GM19238 (cell line): Measurements from ENCODE around the gene FAM163A.
"Not testable (repeated sequence)": the region's sequence is repeated elsewhere in the genome, so short reads cannot be mapped to it uniquely, and the experiment has no call there.

Experiments used
- DNase-seq: peaks from one replicate; pipeline ENCODE4 v3.0.0; 2011; ENCODE audit warnings: low spot score; ENCODE audit not compliant: insufficient read length

Gene FAM163A

GRCh38 chr1:179788259-179788658 is 45.2 kb downstream of the FAM163A start:
- no peak for DNase-seq

- no peak for DNase-seq
Measured at GRCh38 chr1:179793281-179793680, 50.2 kb downstream of the FAM163A start.

- DNase-seq, result no peak
Measured at GRCh38 chr1:179794146-179794545, 51.1 kb downstream of the FAM163A start.

- no peak for DNase-seq
Measured at GRCh38 chr1:179794669-179795068, 51.6 kb downstream of the FAM163A start.

GRCh38 chr1:179798213-179798863 is 55.2 kb downstream of the FAM163A start:
- DNase-seq, result no peak

GRCh38 chr1:179798864-179799516 is 55.9 kb downstream of the FAM163A start:
- DNase-seq, result no peak

- no peak for DNase-seq
Measured at GRCh38 chr1:179800481-179800880, 57.4 kb downstream of the FAM163A start.

- no peak for DNase-seq
Measured at GRCh38 chr1:179803104-179803503, 60.0 kb downstream of the FAM163A start.

GRCh38 chr1:179803918-179804317 is 60.8 kb downstream of the FAM163A start:
- no peak for DNase-seq

GRCh38 chr1:179804417-179804816 is 61.3 kb downstream of the FAM163A start:
- DNase-seq, result not testable (repeated sequence)

- no peak for DNase-seq
Measured at GRCh38 chr1:179805291-179806195, 62.5 kb downstream of the FAM163A start.

- DNase-seq, result no peak
Measured at GRCh38 chr1:179806333-179806732, 63.2 kb downstream of the FAM163A start.

- DNase-seq, result no peak
Measured at GRCh38 chr1:179807291-179807690, 64.2 kb downstream of the FAM163A start.

GRCh38 chr1:179807691-179808485 is 64.8 kb downstream of the FAM163A start:
- no peak for DNase-seq

GRCh38 chr1:179808503-179808902 is 65.4 kb downstream of the FAM163A start:
- no peak for DNase-seq

- DNase-seq, result peak; percentile 57
Measured at GRCh38 chr1:179809506-179810366, 66.6 kb downstream of the FAM163A start.

GRCh38 chr1:179810367-179810715 is 67.2 kb downstream of the FAM163A start:
- no peak for DNase-seq

GRCh38 chr1:179812501-179813292 is 69.6 kb downstream of the FAM163A start:
- no peak for DNase-seq
